HL-60 (cell line): ENCODE results near the gene ARPC3.
"Not testable (repeated sequence)": the region's sequence is repeated elsewhere in the genome, so short reads cannot be mapped to it uniquely, and the experiment has no call there.

Source experiments
- DNase-seq, 2 experiments: peaks; one replicate each; pipeline ENCODE4 v3.0.0-alpha.2; 2010 to 2020; ENCODE audit warnings: low read depth in 1 of 2, low spot score in 1 of 2
- H3K27ac ChIP-seq: fragments of 250-450 bp; sonication (Bioruptor Pico); replicated peaks from 2 replicates; pipeline ENCODE4 v1.5.1; 2020; ENCODE audit warnings: mild to moderate bottlenecking, moderate library complexity
- H3K27me3 ChIP-seq: fragments of 250-450 bp; sonication (Bioruptor Pico); 2 replicates; pipeline ENCODE4 v1.5.1; 2021; ENCODE audit warnings: mild to moderate bottlenecking, moderate library complexity; ENCODE audit not compliant: insufficient read depth, poor library complexity, severe bottlenecking
- H3K4me3 ChIP-seq: replicated peaks from 2 replicates; pipeline ENCODE4 v1.5.1; 2011; ENCODE audit warnings: mild to moderate bottlenecking, control low read depth, low read length; ENCODE audit not compliant: insufficient read depth
- GABPA ChIP-seq: IDR thresholded peaks from 2 replicates; pipeline ENCODE4 v1.6.1; 2012; ENCODE audit warnings: low read depth
- POLR2AphosphoS5 ChIP-seq: IDR thresholded peaks from 2 replicates; pipeline ENCODE4 v1.6.1; 2012; ENCODE audit warnings: low read depth
- SPI1 ChIP-seq: IDR thresholded peaks from 2 replicates; pipeline ENCODE4 v1.6.1; 2012; ENCODE audit warnings: low read depth, mild to moderate bottlenecking, borderline replicate concordance
- TF ChIP-seq, protein P1 (sequence below): IDR thresholded peaks from one replicate; pipeline ENCODE4 v1.5.1; 2011; ENCODE audit warnings: low read length, control low read depth, inconsistent platforms; ENCODE audit not compliant: insufficient read depth
- TF ChIP-seq, protein P2 (sequence below): IDR thresholded peaks from 2 replicates; pipeline ENCODE4 v1.6.1; 2012; ENCODE audit warnings: low read depth; ENCODE audit not compliant: insufficient replicate concordance

ARPC3 gene

DNA sequence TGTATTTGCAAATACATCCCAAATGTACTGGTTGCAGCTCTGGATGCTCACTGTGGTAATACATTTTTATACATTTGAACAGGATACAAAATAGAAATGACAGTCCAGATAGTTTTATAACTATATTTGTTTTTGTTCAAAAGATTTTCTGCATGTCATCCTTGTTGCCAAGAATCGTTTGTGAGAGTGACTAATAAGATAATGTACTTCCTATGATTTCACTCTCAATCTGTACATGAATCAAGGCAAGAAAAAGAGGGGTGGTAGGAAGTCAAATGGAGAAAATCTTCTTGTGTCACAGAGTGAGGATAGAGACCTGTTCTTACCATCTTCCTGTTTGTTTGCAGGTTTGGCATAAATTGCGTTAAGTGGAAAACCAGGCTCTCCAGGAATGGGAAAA lies 13.9 kb downstream of the ARPC3 start:
- TF ChIP-seq, protein P1, sequence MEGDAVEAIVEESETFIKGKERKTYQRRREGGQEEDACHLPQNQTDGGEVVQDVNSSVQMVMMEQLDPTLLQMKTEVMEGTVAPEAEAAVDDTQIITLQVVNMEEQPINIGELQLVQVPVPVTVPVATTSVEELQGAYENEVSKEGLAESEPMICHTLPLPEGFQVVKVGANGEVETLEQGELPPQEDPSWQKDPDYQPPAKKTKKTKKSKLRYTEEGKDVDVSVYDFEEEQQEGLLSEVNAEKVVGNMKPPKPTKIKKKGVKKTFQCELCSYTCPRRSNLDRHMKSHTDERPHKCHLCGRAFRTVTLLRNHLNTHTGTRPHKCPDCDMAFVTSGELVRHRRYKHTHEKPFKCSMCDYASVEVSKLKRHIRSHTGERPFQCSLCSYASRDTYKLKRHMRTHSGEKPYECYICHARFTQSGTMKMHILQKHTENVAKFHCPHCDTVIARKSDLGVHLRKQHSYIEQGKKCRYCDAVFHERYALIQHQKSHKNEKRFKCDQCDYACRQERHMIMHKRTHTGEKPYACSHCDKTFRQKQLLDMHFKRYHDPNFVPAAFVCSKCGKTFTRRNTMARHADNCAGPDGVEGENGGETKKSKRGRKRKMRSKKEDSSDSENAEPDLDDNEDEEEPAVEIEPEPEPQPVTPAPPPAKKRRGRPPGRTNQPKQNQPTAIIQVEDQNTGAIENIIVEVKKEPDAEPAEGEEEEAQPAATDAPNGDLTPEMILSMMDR, result no peak
- TF ChIP-seq POLR2AphosphoS5 (no peak), GABPA (no peak), SPI1 (no peak)
- TF ChIP-seq, protein P2, sequence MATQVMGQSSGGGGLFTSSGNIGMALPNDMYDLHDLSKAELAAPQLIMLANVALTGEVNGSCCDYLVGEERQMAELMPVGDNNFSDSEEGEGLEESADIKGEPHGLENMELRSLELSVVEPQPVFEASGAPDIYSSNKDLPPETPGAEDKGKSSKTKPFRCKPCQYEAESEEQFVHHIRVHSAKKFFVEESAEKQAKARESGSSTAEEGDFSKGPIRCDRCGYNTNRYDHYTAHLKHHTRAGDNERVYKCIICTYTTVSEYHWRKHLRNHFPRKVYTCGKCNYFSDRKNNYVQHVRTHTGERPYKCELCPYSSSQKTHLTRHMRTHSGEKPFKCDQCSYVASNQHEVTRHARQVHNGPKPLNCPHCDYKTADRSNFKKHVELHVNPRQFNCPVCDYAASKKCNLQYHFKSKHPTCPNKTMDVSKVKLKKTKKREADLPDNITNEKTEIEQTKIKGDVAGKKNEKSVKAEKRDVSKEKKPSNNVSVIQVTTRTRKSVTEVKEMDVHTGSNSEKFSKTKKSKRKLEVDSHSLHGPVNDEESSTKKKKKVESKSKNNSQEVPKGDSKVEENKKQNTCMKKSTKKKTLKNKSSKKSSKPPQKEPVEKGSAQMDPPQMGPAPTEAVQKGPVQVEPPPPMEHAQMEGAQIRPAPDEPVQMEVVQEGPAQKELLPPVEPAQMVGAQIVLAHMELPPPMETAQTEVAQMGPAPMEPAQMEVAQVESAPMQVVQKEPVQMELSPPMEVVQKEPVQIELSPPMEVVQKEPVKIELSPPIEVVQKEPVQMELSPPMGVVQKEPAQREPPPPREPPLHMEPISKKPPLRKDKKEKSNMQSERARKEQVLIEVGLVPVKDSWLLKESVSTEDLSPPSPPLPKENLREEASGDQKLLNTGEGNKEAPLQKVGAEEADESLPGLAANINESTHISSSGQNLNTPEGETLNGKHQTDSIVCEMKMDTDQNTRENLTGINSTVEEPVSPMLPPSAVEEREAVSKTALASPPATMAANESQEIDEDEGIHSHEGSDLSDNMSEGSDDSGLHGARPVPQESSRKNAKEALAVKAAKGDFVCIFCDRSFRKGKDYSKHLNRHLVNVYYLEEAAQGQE, result no peak
- no peak for DNase-seq

DNA sequence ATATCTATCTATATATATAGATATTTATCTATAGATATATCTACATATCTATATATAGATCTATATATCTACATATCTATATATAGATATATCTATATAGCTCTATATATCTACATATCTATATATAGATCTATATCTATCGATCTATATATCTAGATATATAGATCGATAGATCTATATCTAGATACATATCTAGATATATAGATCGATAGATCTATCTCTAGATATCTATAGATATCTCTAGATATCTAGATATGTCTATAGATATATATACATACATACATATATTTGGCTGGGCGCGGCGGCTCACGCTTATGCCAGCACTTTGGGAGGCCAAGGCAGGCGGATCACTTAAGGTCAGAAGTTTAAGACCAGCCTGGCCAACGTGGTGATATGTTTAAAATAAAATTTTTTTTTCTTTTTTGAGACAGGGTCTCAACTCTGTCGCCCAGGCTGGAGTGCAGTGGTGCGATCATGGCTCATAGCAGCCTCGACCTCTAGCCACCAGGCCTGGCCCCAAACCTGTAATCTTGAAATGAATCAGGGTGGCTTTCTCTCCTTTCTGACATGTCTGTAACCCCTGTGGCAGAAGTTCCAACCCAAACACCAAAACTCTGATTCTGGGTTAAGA lies 18.1 kb downstream of the ARPC3 start:
- no peak for DNase-seq
- no peaks in the 10 kb centered on the region for H3K27me3 ChIP-seq
- H3K27ac ChIP-seq, result no peak overlapping the region; the same call in 1 of the 2 replicates
- H3K4me3 ChIP-seq, result peak overlapping the region; percentile 40
- TF ChIP-seq, protein P1, result no peak
- no peak for TF ChIP-seq POLR2AphosphoS5

More for the DNA sequence above, 13.9 kb downstream of the ARPC3 start:
- Histone ChIP-seq H3K27me3 (no peaks in the 10 kb centered on the region), H3K4me3 (no peak overlapping the region), H3K27ac (no peak overlapping the region)

DNA sequence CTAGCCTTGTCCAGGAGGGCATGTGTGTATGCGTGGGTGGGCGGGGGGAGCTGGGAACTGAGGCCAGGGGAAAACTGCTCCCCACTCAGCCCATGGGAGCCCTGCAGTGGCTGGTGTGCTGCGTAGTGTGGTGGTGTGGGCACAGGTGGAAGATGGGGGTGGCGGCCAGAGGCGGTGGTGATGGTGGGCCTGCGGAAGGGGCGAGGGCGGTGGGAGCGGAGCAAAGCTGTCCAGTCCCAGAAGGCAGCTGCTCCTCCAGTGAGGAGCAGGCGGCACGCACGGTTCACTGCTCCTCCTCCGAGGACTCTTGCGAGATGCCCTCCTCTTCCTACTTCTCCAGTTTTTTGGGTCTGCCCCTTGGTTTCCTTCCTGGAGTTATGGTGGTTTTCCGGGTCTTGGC lies 20.5 kb downstream of the ARPC3 start:
- not testable (repeated sequence) for H3K27me3 ChIP-seq, H3K27ac ChIP-seq, H3K4me3 ChIP-seq, DNase-seq

DNA sequence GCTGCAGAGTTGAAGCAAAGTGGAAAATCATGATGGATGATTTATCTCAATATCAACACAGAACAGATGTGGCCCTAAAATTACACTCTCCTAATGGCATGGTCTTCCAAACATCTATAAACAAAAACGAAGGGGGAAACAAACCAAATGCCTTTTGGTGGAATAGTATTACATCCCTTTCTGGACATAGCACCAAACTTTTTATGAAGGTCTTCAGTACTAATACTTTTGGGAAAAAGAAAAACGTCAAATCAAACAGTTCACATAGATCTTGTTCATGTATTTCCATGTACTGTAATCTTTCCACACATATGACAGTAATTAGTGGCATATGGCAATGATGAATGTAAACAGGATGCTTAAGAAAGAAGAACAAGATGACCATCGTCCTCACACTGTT lies 23.7 kb downstream of the ARPC3 start:
- Histone ChIP-seq H3K27me3 (no peaks in the 10 kb centered on the region), H3K27ac (no peak overlapping the region), H3K4me3 (no peak overlapping the region)
- DNase-seq, result no peak
- no peak for TF ChIP-seq POLR2AphosphoS5
- TF ChIP-seq, protein P2, result no peak
- TF ChIP-seq, protein P1, result no peak
- TF ChIP-seq GABPA, result no peak
- no peak for TF ChIP-seq SPI1
